Natural killer cell treated with Interleukin-12 subunit alpha and Interleukin-12 subunit beta and Interleukin-15 and Interleukin-18, amount 100 ng/mL, for 72 hours (primary cell): ENCODE data around the gene HMCN1. TPM values are rescaled to one million over a fixed set of nuclear protein-coding genes. Genes with fewer than 3 reads are reported as not detected.
"Not testable (repeated sequence)": the region's sequence is repeated elsewhere in the genome, so short reads cannot be mapped to it uniquely, and the experiment has no call there.

Experiments used
- ATAC-seq, 2 donors: fragments of 150-1000 bp; cut with Tn5 transposase in 1 of 2; sonication (Bioruptor Pico), chemical (Tn5 transposase) in 1 of 2; 2 replicates each; pipeline ENCODE4 v1.10.0; 2021
- DNase-seq: peaks from one replicate; pipeline ENCODE4 v3.0.0; 2022; ENCODE audit warnings: low spot score
- H3K27ac Mint-ChIP-seq, 2 donors: 1 replicate in 1 of 2; 2 replicates in 1 of 2; pipeline ENCODE4 v1.8.0; 2022; ENCODE audit warnings: mixed read lengths in 2 of 2, mild to moderate bottlenecking in 1 of 2, moderate library complexity in 1 of 2
- H3K27me3 Mint-ChIP-seq, 2 donors: 1 replicate in 1 of 2; 2 replicates in 1 of 2; pipeline ENCODE4 v1.8.0; 2022; ENCODE audit warnings: mixed read lengths in 2 of 2
- H3K36me3 Mint-ChIP-seq: one replicate; pipeline ENCODE4 v1.8.0; 2022; ENCODE audit warnings: mixed read lengths
- H3K4me1 Mint-ChIP-seq, 2 donors: 1 replicate in 1 of 2; 2 replicates in 1 of 2; pipeline ENCODE4 v1.8.0; 2022; ENCODE audit warnings: low read depth in 2 of 2, mixed read lengths in 2 of 2, mild to moderate bottlenecking in 1 of 2
- H3K4me3 Mint-ChIP-seq: one replicate; pipeline ENCODE4 v1.8.0; 2022; ENCODE audit warnings: mixed read lengths
- H3K9me3 Mint-ChIP-seq: 2 replicates; pipeline ENCODE4 v1.8.0; 2022; ENCODE audit warnings: mixed read lengths
- total RNA-seq, 2 donors: library from RNA; stranded (reverse); gene quantifications; one replicate each; pipeline ENCODE4 v1.2.3, GENCODE V29; 2022

Gene HMCN1
- total RNA-seq, 2 donors from 2014 or later = 1.1 to 1.4 TPM

GRCh38 chr1:186188736-186189135 is 454.5 kb downstream of the HMCN1 start:
- H3K4me1 Mint-ChIP-seq = no peaks in the 10 kb centered on the region
- peaks cover 3% of the 10 kb centered on the region for H3K9me3 Mint-ChIP-seq
- no peak overlapping the region for H3K27ac Mint-ChIP-seq
- no peaks in the 10 kb centered on the region for H3K27me3 Mint-ChIP-seq
- H3K36me3 Mint-ChIP-seq = no peaks in the 10 kb centered on the region
- H3K4me3 Mint-ChIP-seq = no peak overlapping the region
- ATAC-seq = no peak
- DNase-seq = no peak

GRCh38 chr1:186189156-186189555 is 455.0 kb downstream of the HMCN1 start:
- H3K4me3 Mint-ChIP-seq = no peak overlapping the region

GRCh38 chr1:186191511-186191910 is 457.3 kb downstream of the HMCN1 start:
- no peaks in the 10 kb centered on the region for H3K36me3 Mint-ChIP-seq
- H3K9me3 Mint-ChIP-seq = peaks cover 4% of the 10 kb centered on the region
- no peak for ATAC-seq
- no peak for DNase-seq
- H3K4me3 Mint-ChIP-seq = no peak overlapping the region
- no peaks in the 10 kb centered on the region for H3K4me1 Mint-ChIP-seq
- no peak overlapping the region for H3K27ac Mint-ChIP-seq
- H3K27me3 Mint-ChIP-seq = peaks cover 0 to 2% of the 10 kb centered on the region in 2 donors

More at GRCh38 chr1:186189156-186189555, 455.0 kb downstream of the HMCN1 start:
- Mint-ChIP-seq H3K4me1 (no peaks in the 10 kb centered on the region), H3K27me3 (no peaks in the 10 kb centered on the region), H3K9me3 (peaks cover 4% of the 10 kb centered on the region), H3K36me3 (no peaks in the 10 kb centered on the region), H3K27ac (no peak overlapping the region)
- ATAC-seq = no peak
- DNase-seq = no peak

DNA sequence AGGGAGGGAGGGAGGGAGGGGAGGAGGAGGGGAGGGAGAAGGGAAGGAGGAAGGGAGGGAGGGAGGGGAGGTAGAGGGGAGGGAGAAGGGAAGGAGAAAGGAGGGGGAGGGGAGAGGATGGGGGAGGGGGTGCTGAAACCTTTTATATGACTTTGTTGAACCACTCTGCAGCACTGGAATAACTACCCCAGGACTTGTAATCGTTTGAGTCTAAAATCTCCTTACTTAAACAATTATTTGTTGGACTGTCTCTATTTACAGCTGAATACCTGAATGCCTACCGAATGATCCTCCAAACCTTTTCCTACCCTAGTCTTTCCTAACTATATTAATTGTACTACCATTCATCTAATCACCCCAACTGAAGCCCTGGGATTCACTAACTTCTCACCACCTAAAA is 459.0 kb downstream of the HMCN1 start:
- DNase-seq (no peak), ATAC-seq (no peak)
- no peaks in the 10 kb centered on the region for H3K36me3 Mint-ChIP-seq
- peaks cover 4% of the 10 kb centered on the region for H3K9me3 Mint-ChIP-seq
- H3K4me3 Mint-ChIP-seq = no peak overlapping the region
- peaks cover 0 to 4% of the 10 kb centered on the region in 2 donors for H3K27me3 Mint-ChIP-seq
- H3K27ac Mint-ChIP-seq = no peak overlapping the region
- H3K4me1 Mint-ChIP-seq = no peaks in the 10 kb centered on the region

DNA sequence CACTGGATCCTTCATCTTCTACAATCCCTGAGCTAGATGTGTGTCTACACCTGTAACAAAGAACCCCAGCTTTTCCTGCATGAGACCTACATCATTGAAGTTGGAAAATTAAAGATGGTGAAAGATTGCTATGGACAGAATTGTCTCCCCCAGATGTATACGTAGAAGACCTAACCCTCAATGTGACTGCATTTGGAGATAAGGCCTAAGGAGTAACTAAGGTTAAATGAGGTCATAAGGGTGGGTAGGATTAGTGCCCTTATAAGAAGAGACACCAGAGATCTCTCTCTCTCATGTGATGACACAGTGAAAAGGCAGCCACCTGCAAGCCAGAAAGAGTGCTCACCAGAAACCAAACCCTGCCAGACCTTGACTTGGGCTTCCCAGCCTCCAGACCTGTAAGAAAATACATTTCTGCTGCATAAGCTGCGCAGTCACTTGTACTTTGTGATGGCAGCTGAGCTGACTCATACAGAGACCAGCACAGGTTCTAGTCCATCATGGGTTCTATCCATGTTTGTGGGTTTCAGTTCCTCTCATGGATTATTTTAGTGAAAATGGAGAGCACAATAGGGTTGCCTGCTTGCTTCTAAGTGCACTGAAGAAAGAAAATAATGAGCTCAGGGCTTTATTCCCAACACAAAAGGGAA is 460.0 kb downstream of the HMCN1 start:
- no peak overlapping the region for H3K27ac Mint-ChIP-seq
- peaks cover 0 to 5% of the 10 kb centered on the region in 2 donors for H3K27me3 Mint-ChIP-seq
- H3K4me1 Mint-ChIP-seq = no peaks in the 10 kb centered on the region
- H3K4me3 Mint-ChIP-seq = no peak overlapping the region
- DNase-seq = no peak
- H3K9me3 Mint-ChIP-seq = peaks cover 4% of the 10 kb centered on the region
- ATAC-seq = no peak
- no peaks in the 10 kb centered on the region for H3K36me3 Mint-ChIP-seq

DNA sequence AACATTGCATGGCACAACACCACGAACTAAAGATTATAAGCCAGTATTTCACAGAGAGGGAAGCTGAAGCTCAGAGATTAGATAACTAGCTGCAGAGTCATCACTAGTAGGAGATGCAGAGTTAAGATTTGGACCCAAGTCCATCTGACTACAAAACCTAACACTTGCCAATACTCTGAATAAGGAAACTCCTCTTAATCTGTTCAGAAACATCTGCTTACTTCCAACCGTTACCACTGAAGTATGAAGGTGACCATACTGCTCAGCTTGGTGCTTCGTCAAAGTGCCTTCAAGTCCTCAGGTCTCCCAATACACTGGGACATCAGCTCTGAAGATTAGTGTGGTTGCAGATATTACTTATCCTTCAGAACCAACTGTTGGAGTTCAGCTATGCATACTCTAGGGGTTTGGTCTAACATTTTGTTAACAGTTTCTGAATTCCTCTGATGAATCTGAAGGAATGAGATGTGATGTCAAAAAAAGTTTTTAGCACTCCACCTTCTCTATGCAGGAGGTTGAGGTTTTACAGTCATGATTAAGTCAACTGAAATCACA is 461.3 kb downstream of the HMCN1 start:
- no peak for DNase-seq
- no peaks in the 10 kb centered on the region for H3K36me3 Mint-ChIP-seq
- H3K4me1 Mint-ChIP-seq = no peaks in the 10 kb centered on the region
- peak in 1 of 2 donors; percentile 67 for ATAC-seq
- peaks cover 0 to 5% of the 10 kb centered on the region in 2 donors for H3K27me3 Mint-ChIP-seq
- no peak overlapping the region for H3K27ac Mint-ChIP-seq
- H3K4me3 Mint-ChIP-seq = no peak overlapping the region
- peaks cover 4% of the 10 kb centered on the region for H3K9me3 Mint-ChIP-seq

DNA sequence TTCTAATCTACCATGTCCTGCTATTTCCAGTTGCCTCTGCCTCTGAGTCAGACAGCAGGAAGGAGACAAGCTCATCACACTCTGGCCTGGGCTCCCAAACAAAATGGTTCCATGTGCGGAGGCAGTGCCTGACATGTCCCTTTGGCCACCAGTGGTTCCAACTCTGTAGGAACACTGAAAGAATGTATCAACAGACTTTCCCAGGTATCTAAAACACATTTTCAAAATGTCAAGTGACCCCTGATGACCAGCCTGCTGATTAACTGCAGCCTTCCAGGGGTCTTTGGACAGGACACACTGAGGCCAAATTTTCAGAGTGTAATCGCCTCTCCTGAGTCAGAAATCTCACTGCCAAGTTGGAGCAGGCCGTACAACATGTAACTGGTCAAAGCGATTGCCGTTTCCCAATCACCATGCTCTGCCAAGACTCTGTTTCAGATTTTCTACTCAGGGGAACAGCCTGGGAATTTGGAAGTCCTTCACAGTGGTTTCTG is 468.1 kb downstream of the HMCN1 start:
- Mint-ChIP-seq H3K27ac (no peak overlapping the region), H3K36me3 (no peaks in the 10 kb centered on the region), H3K27me3 (peaks cover 5 to 11% of the 10 kb centered on the region in 2 donors), H3K9me3 (no peaks in the 10 kb centered on the region), H3K4me3 (no peak overlapping the region), H3K4me1 (no peaks in the 10 kb centered on the region)
- no peak for ATAC-seq
- no peak for DNase-seq

DNA sequence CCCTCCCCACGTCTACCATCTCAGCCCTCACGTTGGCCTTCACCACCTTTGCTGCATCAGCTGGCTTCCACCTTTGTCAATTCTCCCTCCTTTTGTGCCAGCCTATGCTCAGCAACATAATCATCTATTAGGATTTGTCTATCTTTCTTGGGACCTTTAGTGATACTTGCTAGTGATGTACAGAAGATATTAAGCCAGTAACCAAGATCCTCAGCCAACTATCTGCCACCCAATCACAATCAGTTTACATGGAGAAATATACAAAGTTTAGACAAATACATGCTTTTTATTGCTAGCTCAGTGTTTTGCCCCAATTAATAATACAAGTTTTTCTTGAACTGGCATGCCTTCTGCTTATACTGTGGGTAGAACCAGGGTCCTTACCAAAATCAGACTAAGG is 468.6 kb downstream of the HMCN1 start:
- Mint-ChIP-seq H3K9me3 (no peaks in the 10 kb centered on the region), H3K27me3 (peaks cover 5 to 11% of the 10 kb centered on the region in 2 donors), H3K4me3 (no peak overlapping the region), H3K36me3 (no peaks in the 10 kb centered on the region), H3K27ac (no peak overlapping the region), H3K4me1 (no peaks in the 10 kb centered on the region)
- DNase-seq = no peak
- ATAC-seq = no peak

DNA sequence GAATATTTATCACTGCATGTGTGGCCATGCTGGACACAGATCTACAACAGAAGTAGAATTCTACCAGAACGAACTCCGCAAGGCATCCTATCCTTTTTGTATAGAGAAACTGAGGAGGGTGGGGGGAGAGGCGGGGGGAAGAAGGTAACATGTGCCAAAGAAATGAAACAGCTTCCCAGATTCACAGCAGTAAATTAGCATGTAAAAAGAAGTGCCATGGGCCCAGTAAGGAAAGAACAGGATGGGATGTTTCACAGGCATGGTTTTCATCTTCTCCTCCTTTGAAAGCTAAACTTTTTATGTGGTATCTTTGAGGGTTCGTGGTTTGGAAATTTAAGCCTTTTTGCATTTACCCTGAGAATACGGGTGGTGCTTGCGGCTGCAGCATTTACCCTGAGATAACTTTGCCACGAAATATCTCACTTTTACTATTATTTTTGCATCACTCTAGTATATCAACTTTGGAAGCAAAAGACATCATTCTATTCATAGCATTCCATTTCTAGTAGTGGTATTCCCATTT is 471.9 kb downstream of the HMCN1 start:
- no peaks in the 10 kb centered on the region for H3K36me3 Mint-ChIP-seq
- H3K9me3 Mint-ChIP-seq = no peaks in the 10 kb centered on the region
- no peak overlapping the region for H3K27ac Mint-ChIP-seq
- DNase-seq (no peak), ATAC-seq (no peak)
- H3K4me3 Mint-ChIP-seq = no peak overlapping the region
- H3K27me3 Mint-ChIP-seq = peaks cover 9 to 26% of the 10 kb centered on the region in 2 donors
- no peaks in the 10 kb centered on the region for H3K4me1 Mint-ChIP-seq

DNA sequence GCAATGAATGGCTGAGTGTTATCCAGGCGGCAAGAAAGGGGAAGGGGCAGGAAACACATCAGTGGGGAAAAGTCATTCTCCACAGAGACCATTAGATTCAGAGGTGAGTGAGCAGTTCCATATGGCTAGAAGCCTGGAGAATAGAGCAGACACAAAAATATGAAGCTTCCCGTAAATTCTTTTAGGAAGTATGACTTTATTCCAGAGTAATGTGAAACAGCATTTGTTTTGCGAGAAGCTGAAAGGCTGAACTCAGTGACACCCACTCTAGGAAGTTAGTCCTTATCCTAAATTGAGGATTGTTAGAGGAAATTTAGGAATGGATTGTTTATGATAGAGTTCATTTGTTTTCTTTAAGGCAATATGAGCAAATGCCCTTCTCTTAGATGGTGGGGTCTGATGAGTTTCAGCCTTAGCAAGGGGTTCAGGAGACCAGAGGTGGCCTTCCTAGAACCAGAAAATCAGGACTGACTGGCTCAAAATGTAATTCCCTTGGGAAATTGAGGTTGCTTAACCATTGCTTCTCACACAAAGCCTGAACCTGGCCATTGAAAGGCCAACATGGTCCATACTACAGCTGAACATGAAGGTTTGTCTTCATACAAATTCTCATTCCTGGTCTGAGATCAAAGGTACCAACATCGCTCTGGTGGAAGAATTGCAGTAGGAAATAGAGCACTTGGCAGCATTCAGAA is 473.3 kb downstream of the HMCN1 start:
- Mint-ChIP-seq H3K4me1 (no peaks in the 10 kb centered on the region), H3K9me3 (no peaks in the 10 kb centered on the region), H3K4me3 (no peak overlapping the region), H3K36me3 (no peaks in the 10 kb centered on the region), H3K27me3 (peaks cover 6 to 27% of the 10 kb centered on the region in 2 donors), H3K27ac (no peak overlapping the region)
- ATAC-seq (no peak), DNase-seq (no peak)

DNA sequence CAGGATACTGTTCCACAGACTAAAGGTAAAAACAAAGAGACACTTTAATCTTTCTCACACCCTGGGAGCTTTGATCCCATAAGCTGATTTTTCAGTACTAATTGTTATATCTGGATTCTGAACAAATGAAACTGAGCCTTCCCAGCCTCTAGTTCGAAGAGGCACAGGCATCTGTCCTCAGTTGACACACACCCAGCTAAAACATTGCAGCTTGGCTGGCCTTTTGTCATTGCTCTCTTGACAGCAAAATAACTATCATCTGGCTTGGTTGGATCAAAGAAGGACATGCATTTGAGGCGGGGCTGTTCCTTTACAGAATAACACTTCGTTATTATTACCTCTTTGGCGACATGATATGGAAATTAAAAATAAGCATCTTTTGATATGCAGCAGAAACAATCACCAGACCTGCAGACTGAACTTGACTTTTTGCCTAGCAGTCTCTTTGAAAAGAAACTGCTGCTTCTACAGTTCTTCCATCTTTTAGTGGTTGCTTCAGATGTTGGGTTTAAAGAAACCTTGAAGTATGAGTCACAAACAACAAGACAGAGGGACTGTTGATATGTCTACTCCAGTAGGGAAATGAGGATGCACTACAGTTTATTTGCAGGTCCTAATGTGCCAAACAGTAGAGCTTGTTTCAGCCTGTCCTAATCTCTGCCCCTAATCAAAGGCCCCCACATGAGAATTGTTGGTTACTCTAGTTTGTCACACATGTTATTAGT is 474.4 kb downstream of the HMCN1 start:
- no peaks in the 10 kb centered on the region for H3K9me3 Mint-ChIP-seq
- DNase-seq (no peak), ATAC-seq (no peak)
- peaks cover 7 to 33% of the 10 kb centered on the region in 2 donors for H3K27me3 Mint-ChIP-seq
- no peaks in the 10 kb centered on the region for H3K4me1 Mint-ChIP-seq
- H3K36me3 Mint-ChIP-seq = no peaks in the 10 kb centered on the region
- no peak overlapping the region for H3K4me3 Mint-ChIP-seq
- H3K27ac Mint-ChIP-seq = no peak overlapping the region

DNA sequence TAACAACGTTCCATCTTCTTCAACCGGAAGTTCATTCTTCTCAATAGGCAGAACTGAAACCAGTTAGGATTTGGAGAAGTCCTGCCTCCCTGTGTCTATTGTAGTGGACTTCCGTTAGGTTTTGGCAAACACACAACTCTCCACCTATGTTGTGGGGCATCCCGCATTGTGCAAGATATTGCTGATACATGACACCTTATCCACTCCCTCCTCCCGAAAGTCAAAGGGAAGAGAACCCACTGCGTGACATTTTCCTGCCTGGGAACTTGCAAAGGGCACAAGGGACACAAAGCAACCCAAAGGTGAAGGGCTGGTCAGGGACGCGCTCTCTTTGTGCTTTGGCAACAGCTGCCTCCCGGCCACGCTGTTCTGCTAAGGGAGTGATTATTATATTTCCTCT is 476.1 kb downstream of the HMCN1 start:
- H3K27me3 Mint-ChIP-seq = peaks cover 6 to 30% of the 10 kb centered on the region in 2 donors
- no peak for ATAC-seq

DNA sequence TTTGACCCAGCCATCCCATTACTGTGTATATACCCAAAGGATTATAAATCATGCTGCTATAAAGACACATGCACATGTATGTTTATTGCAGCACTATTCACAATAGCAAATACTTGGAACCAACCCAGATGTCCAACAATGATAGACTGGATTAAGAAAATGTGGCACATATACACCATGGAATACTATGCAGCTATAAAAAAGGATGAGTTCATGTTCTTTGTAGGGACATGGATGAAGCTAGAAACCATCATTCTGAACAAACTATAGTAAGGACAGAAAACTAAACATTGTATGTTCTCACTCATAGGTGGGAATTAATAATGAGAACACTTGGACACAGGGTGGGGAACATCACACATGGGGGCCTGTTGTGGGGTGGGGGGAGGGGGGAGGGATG is 477.4 kb downstream of the HMCN1 start:
- not testable (repeated sequence) for H3K36me3 Mint-ChIP-seq, H3K27ac Mint-ChIP-seq, H3K9me3 Mint-ChIP-seq, H3K4me1 Mint-ChIP-seq, ATAC-seq, DNase-seq, H3K4me3 Mint-ChIP-seq
- peaks cover 3 to 28% of the 10 kb centered on the region in 2 donors for H3K27me3 Mint-ChIP-seq

More for the DNA sequence above, 476.1 kb downstream of the HMCN1 start:
- H3K27ac Mint-ChIP-seq = no peak overlapping the region
- no peaks in the 10 kb centered on the region for H3K9me3 Mint-ChIP-seq
- no peak for DNase-seq
- no peaks in the 10 kb centered on the region for H3K4me1 Mint-ChIP-seq
- no peaks in the 10 kb centered on the region for H3K36me3 Mint-ChIP-seq
- no peak overlapping the region for H3K4me3 Mint-ChIP-seq
